LNCAP (cell line): ENCODE results near the gene CCDC136.

Experiments
- TF ChIP-seq, protein P1 (sequence below): fragments of 450-650 bp; IDR thresholded peaks from 2 replicates; pipeline ENCODE4 v1.5.1; 2017; ENCODE audit warnings: mild to moderate bottlenecking

Gene CCDC136

GRCh38 chr7:128842674-128843641 is 51.2 kb downstream of the CCDC136 start:
- TF ChIP-seq, protein P1, sequence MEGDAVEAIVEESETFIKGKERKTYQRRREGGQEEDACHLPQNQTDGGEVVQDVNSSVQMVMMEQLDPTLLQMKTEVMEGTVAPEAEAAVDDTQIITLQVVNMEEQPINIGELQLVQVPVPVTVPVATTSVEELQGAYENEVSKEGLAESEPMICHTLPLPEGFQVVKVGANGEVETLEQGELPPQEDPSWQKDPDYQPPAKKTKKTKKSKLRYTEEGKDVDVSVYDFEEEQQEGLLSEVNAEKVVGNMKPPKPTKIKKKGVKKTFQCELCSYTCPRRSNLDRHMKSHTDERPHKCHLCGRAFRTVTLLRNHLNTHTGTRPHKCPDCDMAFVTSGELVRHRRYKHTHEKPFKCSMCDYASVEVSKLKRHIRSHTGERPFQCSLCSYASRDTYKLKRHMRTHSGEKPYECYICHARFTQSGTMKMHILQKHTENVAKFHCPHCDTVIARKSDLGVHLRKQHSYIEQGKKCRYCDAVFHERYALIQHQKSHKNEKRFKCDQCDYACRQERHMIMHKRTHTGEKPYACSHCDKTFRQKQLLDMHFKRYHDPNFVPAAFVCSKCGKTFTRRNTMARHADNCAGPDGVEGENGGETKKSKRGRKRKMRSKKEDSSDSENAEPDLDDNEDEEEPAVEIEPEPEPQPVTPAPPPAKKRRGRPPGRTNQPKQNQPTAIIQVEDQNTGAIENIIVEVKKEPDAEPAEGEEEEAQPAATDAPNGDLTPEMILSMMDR = no peak

GRCh38 chr7:128843938-128844621 is 52.3 kb downstream of the CCDC136 start:
- TF ChIP-seq, protein P1 = no peak

DNA sequence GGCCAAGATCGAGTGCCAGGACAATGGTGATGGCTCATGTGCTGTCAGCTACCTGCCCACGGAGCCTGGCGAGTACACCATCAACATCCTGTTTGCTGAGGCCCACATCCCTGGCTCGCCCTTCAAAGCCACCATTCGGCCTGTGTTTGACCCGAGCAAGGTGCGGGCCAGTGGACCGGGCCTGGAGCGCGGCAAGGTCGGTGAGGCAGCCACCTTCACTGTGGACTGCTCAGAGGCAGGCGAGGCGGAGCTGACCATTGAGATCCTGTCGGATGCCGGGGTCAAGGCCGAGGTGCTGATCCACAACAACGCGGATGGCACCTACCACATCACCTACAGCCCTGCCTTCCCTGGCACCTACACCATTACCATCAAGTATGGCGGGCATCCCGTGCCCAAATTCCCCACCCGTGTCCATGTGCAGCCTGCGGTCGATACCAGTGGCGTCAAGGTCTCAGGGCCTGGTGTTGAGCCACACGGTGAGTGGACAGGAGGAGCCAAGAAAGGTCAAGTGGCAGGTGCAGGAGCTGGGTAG is 53.1 kb downstream of the CCDC136 start:
- TF ChIP-seq, protein P1 = no peak

DNA sequence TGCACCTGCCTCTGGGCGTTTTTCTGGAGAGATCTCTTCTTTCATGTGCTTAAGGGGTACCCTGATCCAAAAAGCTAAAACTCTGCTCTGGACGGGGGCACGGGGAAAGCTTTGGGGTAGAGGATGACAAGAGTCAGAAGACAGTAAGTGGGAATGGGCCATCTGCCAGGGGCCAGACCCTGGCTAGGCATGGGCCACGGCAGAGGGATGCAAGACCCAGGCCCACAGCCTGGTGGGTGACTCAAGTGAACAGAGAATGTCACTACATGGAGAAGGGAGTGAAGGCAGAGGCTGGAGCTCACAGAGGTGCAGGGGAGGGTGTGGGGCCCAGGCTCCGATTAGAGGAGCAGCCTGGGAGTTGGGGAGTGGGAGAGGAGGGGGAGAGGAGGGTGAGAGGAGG is 53.7 kb downstream of the CCDC136 start:
- TF ChIP-seq, protein P1 = no peak

GRCh38 chr7:128845987-128846386 is 54.2 kb downstream of the CCDC136 start:
- TF ChIP-seq, protein P1 = no peak

DNA sequence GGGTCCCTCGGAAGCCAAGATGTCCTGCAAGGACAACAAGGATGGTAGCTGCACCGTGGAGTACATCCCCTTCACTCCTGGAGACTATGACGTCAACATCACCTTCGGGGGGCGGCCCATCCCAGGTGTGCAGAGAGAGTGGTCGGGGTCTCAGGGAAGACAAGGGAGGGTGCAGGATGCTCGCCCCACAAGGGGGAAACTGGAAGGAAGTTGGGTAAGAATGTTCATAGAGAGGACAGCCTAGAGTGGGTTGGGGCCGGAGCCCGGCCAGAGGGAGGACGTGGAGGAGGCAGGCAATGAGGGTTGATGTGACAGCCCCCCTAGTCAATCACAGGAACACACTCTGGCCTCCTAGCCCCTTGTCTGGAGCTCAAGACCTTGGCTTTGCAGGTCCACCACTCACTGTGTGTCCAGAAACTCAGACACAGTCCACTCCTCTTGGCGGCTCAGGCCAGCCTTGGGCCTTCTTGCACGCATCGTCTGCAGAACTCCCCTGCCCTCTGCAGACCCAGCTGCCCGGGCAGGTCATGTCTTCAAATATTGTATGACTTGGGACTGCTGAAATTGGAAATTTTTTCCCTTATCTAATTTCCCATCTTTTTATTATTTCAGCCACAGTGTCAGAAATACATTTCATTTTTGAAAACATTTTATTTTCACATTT is 55.1 kb downstream of the CCDC136 start:
- TF ChIP-seq, protein P1 = no peak

GRCh38 chr7:128847721-128848211 is 56.0 kb downstream of the CCDC136 start:
- TF ChIP-seq, protein P1 = no peak
